Tibial nerve (tissue), 4 donors: ENCODE results near the gene PRKAR1A. TPM values are rescaled to one million over a fixed set of nuclear protein-coding genes. Genes with fewer than 3 reads are reported as not detected.

Experiments used
- DNase-seq, 2 donors: peaks; one replicate each; pipeline ENCODE4 v3.0.0-alpha.2; 2019; ENCODE audit warnings: low spot score in 2 of 2
- H3K27ac ChIP-seq, 4 donors: fragments of 200-600 bp; sonication (generic) in 3 of 4; one replicate each; pipeline ENCODE4 v1.5.1; 2017 to 2019; ENCODE audit warnings: mild to moderate bottlenecking in 1 of 4
- H3K27me3 ChIP-seq, 2 donors: fragments of 200-600 bp; sonication (generic) in 1 of 2; one replicate each; pipeline versions ENCODE4 v1.5.1 to v1.6.0; 2017 to 2019
- H3K36me3 ChIP-seq, 3 donors: fragments of 200-600 bp; sonication (generic); one replicate each; pipeline ENCODE4 v1.5.1; 2018 to 2019
- H3K4me1 ChIP-seq, 4 donors: fragments of 200-600 bp; sonication (generic) in 3 of 4; one replicate each; pipeline ENCODE4 v1.5.1; 2017 to 2019
- H3K4me3 ChIP-seq, 4 donors: fragments of 200-600 bp; sonication (generic) in 3 of 4; one replicate each; pipeline ENCODE4 v1.5.1; 2017 to 2019; ENCODE audit warnings: mild to moderate bottlenecking in 1 of 4, moderate library complexity in 1 of 4
- H3K9me3 ChIP-seq, 4 donors: fragments of 200-600 bp; sonication (generic) in 3 of 4; one replicate each; pipeline ENCODE4 v1.5.1; 2017 to 2019
- CTCF ChIP-seq, 5 experiments: fragments of 200-600 bp in 3 of 5; fragments of 450-650 bp in 2 of 5; sonication (generic) in 3 of 5; IDR thresholded peaks; one replicate each; pipeline ENCODE4 v1.5.1; 2016 to 2019; ENCODE audit warnings: antibody characterized with exemption in 5 of 5, mild to moderate bottlenecking in 3 of 5, moderate library complexity in 2 of 5
- EP300 ChIP-seq, 2 donors: sonication (generic); formaldehyde crosslinking; IDR thresholded peaks; one replicate each; pipeline ENCODE4 v1.6.1; 2017; ENCODE audit warnings: antibody characterized with exemption in 2 of 2, mild to moderate bottlenecking in 1 of 2
- POLR2A ChIP-seq, 2 donors: fragments of 450-650 bp; IDR thresholded peaks; one replicate each; pipeline ENCODE4 v1.6.1; 2017; ENCODE audit warnings: antibody characterized with exemption in 2 of 2, mild to moderate bottlenecking in 2 of 2, moderate library complexity in 2 of 2
- WGBS, 2 donors: methylation state at CpG; one replicate each; pipeline ENCODE4 v1.1.5; 2018; 5-methylcytosine and 5-hydroxymethylcytosine counted together
- total RNA-seq, 4 donors: library from RNA; depleted of rRNA; stranded (reverse); fragments of >200 nt; gene quantifications; one replicate each; pipeline ENCODE4 v1.1.0, GENCODE V29; 2016

Gene PRKAR1A
- total RNA-seq, 4 donors from 2014 or later = 327 to 494 (median 406) TPM

DNA sequence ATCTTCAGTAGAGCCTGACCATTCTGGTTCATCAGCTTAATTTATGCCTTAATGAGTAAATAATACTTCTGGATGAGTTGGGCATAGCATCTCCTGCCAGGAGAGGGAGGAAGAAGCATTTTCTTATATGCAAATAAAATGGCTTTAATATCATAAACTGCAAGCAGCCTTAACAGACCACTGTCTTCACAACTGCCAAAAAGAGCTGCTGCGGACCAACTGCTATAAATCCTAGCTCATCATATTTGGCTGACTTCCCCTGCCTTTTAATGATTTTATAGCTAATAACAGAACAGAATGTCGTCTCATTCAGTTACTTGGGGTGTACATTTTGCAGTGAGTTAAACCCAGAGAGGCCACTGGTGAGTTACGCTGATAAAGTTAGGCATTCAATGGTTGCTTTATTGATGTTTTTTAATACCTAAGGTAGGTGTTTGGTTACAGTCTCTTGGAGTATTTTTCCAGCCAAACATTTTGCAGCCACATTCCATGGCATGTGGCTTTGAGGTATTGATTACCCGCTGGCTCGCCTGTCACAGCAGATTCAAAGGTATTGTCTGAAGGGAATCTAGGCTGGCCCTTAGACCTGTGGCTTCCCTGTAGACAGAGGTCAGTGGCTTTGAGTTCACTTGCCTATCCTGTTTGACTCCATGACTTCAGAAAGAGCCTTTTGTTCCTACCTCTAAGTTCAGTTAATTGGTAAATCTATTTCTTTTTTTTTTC, 72.5 kb downstream of the PRKAR1A start:
- Histone ChIP-seq H3K27me3 (no peaks in the 10 kb centered on the region), H3K27ac (no peak overlapping the region), H3K9me3 (peaks cover 0 to 8% (median 0%) of the 10 kb centered on the region in 4 donors), H3K4me1 (peaks cover 0 to 31% (median 12%) of the 10 kb centered on the region in 4 donors), H3K36me3 (peaks cover 0 to 5% (median 0%) of the 10 kb centered on the region in 3 donors), H3K4me3 (no peak overlapping the region)
- TF ChIP-seq EP300 (IDR thresholded peaks at IDR 0.05) (no peak), CTCF (IDR thresholded peaks at IDR 0.05) (no peak), POLR2A (IDR thresholded peaks at IDR 0.05) (no peak)
- DNase-seq = no peak
- 56 to 62% methylated on average over 5 of the region's 5 CpGs for WGBS, 2 donors

GRCh38 chr17:68585643-68586042, 73.4 kb downstream of the PRKAR1A start:
- no peaks in the 10 kb centered on the region for H3K27me3 ChIP-seq
- H3K27ac ChIP-seq = no peak overlapping the region
- H3K9me3 ChIP-seq = peaks cover 0 to 8% (median 0%) of the 10 kb centered on the region in 4 donors
- DNase-seq = no peak
- no peak overlapping the region for H3K4me3 ChIP-seq
- WGBS, 2 donors = 32 to 47% methylated on average over 4 of the region's 4 CpGs
- H3K4me1 ChIP-seq = peaks cover 0 to 22% (median 4%) of the 10 kb centered on the region in 4 donors
- TF ChIP-seq POLR2A (IDR thresholded peaks at IDR 0.05) (no peak), EP300 (IDR thresholded peaks at IDR 0.05) (no peak), CTCF (IDR thresholded peaks at IDR 0.05) (no peak)
- H3K36me3 ChIP-seq = peaks cover 0 to 5% (median 0%) of the 10 kb centered on the region in 3 donors

DNA sequence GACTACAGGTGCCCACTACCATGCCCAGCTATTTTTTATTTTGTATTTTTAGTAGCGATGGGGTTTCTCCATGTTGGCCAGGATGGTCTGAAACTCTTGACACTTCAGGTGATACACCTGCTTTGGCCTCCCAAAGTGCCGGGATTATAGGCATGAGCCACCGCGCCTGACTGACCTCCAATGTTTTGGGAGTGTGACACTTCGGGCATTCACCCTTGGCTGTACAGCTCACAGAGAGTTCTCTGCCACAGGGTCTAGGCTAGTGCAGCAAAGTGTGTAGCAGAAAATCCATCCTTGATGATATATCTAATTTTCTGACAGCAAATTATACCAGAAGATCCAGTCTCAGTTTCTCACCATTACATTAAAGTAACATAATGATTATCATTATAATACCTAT, 74.8 kb downstream of the PRKAR1A start:
- peaks cover 0 to 23% (median 3%) of the 10 kb centered on the region in 4 donors for H3K4me1 ChIP-seq
- H3K9me3 ChIP-seq = peaks cover 0 to 8% (median 0%) of the 10 kb centered on the region in 4 donors
- no peak overlapping the region for H3K27ac ChIP-seq
- no peak overlapping the region for H3K4me3 ChIP-seq
- no peak for TF ChIP-seq POLR2A (IDR thresholded peaks at IDR 0.05)
- no peak for TF ChIP-seq CTCF (IDR thresholded peaks at IDR 0.05)
- TF ChIP-seq EP300 (IDR thresholded peaks at IDR 0.05) = no peak
- no peaks in the 10 kb centered on the region for H3K27me3 ChIP-seq
- H3K36me3 ChIP-seq = peaks cover 0 to 5% (median 0%) of the 10 kb centered on the region in 3 donors
- WGBS, 2 donors = 96 to 98% methylated on average over 5 of the region's 5 CpGs
- no peak for DNase-seq

DNA sequence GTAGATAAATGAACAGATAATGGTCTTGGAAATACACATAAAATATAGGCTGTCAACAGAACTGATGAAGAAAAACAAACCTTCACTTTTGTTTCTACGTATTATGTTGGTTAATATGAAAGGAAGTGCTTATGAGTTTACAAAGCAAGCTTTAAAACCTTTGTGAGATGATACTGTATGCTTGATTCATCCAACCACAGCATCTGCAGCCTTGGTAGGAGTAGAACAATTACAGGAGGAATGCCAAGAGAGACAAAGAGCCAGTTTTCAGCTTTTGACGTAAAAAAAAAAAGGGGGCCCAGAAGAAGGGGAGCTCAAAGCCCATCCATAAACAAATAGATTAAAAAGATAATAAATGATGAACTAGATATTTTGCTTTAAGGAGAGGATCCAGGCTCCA, 75.6 kb downstream of the PRKAR1A start:
- peaks cover 0 to 5% (median 0%) of the 10 kb centered on the region in 3 donors for H3K36me3 ChIP-seq
- peaks cover 0 to 31% (median 3%) of the 10 kb centered on the region in 4 donors for H3K4me1 ChIP-seq
- WGBS, 2 donors = 38 to 59% methylated on average over 2 of the region's 2 CpGs
- TF ChIP-seq POLR2A (IDR thresholded peaks at IDR 0.05) = no peak
- TF ChIP-seq CTCF (IDR thresholded peaks at IDR 0.05) = no peak
- no peak for TF ChIP-seq EP300 (IDR thresholded peaks at IDR 0.05)
- H3K9me3 ChIP-seq = peaks cover 0 to 8% (median 0%) of the 10 kb centered on the region in 4 donors
- DNase-seq = no peak
- no peak overlapping the region for H3K4me3 ChIP-seq
- no peak overlapping the region for H3K27ac ChIP-seq
- no peaks in the 10 kb centered on the region for H3K27me3 ChIP-seq

GRCh38 chr17:68588362-68588761, 76.1 kb downstream of the PRKAR1A start:
- H3K27ac ChIP-seq = no peak overlapping the region
- TF ChIP-seq POLR2A (IDR thresholded peaks at IDR 0.05) = no peak
- TF ChIP-seq EP300 (IDR thresholded peaks at IDR 0.05) = no peak
- TF ChIP-seq CTCF (IDR thresholded peaks at IDR 0.05) = no peak
- H3K9me3 ChIP-seq = peaks cover 0 to 8% (median 0%) of the 10 kb centered on the region in 4 donors
- no peaks in the 10 kb centered on the region for H3K27me3 ChIP-seq
- no peak for DNase-seq
- peaks cover 0 to 36% (median 3%) of the 10 kb centered on the region in 4 donors for H3K4me1 ChIP-seq
- no peak overlapping the region for H3K4me3 ChIP-seq
- 79 to 82% methylated on average over 1 of the region's 1 CpG for WGBS, 2 donors
- peaks cover 0 to 5% (median 0%) of the 10 kb centered on the region in 3 donors for H3K36me3 ChIP-seq
